Stomach (tissue), 9 donors: ENCODE results near the gene ITGA2. TPM values are rescaled to one million over a fixed set of nuclear protein-coding genes. Genes with fewer than 3 reads are reported as not detected.

Experiments
- DNase-seq, 2 donors: peaks; one replicate each; pipeline versions ENCODE4 v3.0.0 to v3.0.0-alpha.2; 2013 to 2019
- H3K27ac ChIP-seq, 5 donors: fragments of 200-600 bp in 4 of 5; sonication (generic) in 4 of 5; one replicate each; pipeline ENCODE4 v1.5.1; 2013 to 2019; ENCODE audit warnings: mild to moderate bottlenecking in 1 of 5, moderate library complexity in 1 of 5
- H3K27me3 ChIP-seq, 3 donors: fragments of 200-600 bp; sonication (generic); one replicate each; pipeline ENCODE4 v1.5.1; 2017 to 2019; ENCODE audit warnings: mixed run types in 1 of 3
- H3K36me3 ChIP-seq, 4 donors: fragments of 200-600 bp; sonication (generic); 1 replicate in 3 of 4; 2 replicates in 1 of 4; pipeline ENCODE4 v1.5.1; 2016 to 2019
- H3K4me1 ChIP-seq, 4 donors: fragments of 200-600 bp; sonication (generic); one replicate each; pipeline ENCODE4 v1.5.1; 2016 to 2019
- H3K4me3 ChIP-seq, 4 donors: fragments of 200-600 bp; sonication (generic) in 3 of 4; one replicate each; pipeline ENCODE4 v1.5.1; 2016 to 2019; ENCODE audit warnings: mild to moderate bottlenecking in 1 of 4
- H3K9me3 ChIP-seq, 4 donors: fragments of 200-600 bp; sonication (generic); one replicate each; pipeline ENCODE4 v1.5.1; 2016 to 2019
- CTCF ChIP-seq, 7 experiments: fragments of 450-650 bp in 4 of 7; fragments of 200-600 bp in 3 of 7; sonication (generic) in 3 of 7; IDR thresholded peaks; one replicate each; pipeline ENCODE4 v1.5.1; 2016 to 2019; ENCODE audit warnings: antibody characterized with exemption in 7 of 7, control low read depth in 2 of 7, mild to moderate bottlenecking in 1 of 7
- EP300 ChIP-seq: sonication (generic); formaldehyde crosslinking; IDR thresholded peaks from one replicate; pipeline ENCODE4 v1.6.1; 2017; ENCODE audit warnings: antibody characterized with exemption
- POLR2A ChIP-seq, 4 donors: fragments of 450-650 bp; IDR thresholded peaks; one replicate each; pipeline ENCODE4 v1.6.1; 2016; ENCODE audit warnings: antibody characterized with exemption in 4 of 4, control low read depth in 2 of 4, mild to moderate bottlenecking in 1 of 4, moderate library complexity in 1 of 4
- POLR2AphosphoS5 ChIP-seq, 3 donors: sonication (generic); formaldehyde crosslinking; IDR thresholded peaks; one replicate each; pipeline ENCODE4 v1.6.1; 2016; ENCODE audit warnings: antibody characterized with exemption in 3 of 3
- WGBS, 5 donors: extraction: QIAGEN DNeasy Blood & Tissue Kit in 3 of 5; methylation state at CpG; one replicate each; pipeline versions ENCODE4 v1.1.5 to v1.1.7; 2013 to 2018; 5-methylcytosine and 5-hydroxymethylcytosine counted together
- intact Hi-C: fragments of 100-400 bp; cut with DNase I; formaldehyde crosslinking; loops from one replicate; pipeline ENCODE4 v1.15.1; 2023; ENCODE audit warnings: low total_unique reads
- polyA plus RNA-seq, 3 donors: library from polyadenylated mRNA; stranded (reverse); fragments of 200-250 nt; gene quantifications; one replicate each; pipeline ENCODE4 v1.2.3, GENCODE V29; 2013
- total RNA-seq, 5 donors: library from RNA; depleted of rRNA; stranded (reverse); fragments of >200 nt; gene quantifications; one replicate each; pipeline versions ENCODE4 v1.1.0 to v1.2.3, GENCODE V29; 2014 to 2016
- donor health status: healthy with polysubstance abuse.
- donor health status: Bipolar disorder and iron deficiency.
- donor health status: healthy.

Gene ITGA2
- total and polyA plus RNA-seq, 8 donors: 0.58 to 8.3 (median 3.3) TPM

- peaks cover 0 to 4% (median 0%) of the 10 kb centered on the region in 3 donors for H3K27me3 ChIP-seq
- no peak for DNase-seq
- H3K36me3 ChIP-seq: no peaks in the 10 kb centered on the region
- peaks cover 4 to 15% (median 8%) of the 10 kb centered on the region in 4 donors for H3K4me1 ChIP-seq
- intact Hi-C loops: no loop called here
- TF ChIP-seq CTCF (IDR thresholded peaks at IDR 0.05) (no peak), POLR2AphosphoS5 (IDR thresholded peaks at IDR 0.05) (no peak), POLR2A (IDR thresholded peaks at IDR 0.05) (no peak), EP300 (no peak)
- no peak overlapping the region for H3K27ac ChIP-seq
- no peaks in the 10 kb centered on the region for H3K9me3 ChIP-seq
- no peak overlapping the region for H3K4me3 ChIP-seq
- 49 to 67% (median 63%) methylated on average over 3 of the region's 3 CpGs for WGBS, 5 donors
Measured at GRCh38 chr5:52983731-52984636, 5.2 kb upstream of the ITGA2 start.

- intact Hi-C loops: no loop called here
- no peak for DNase-seq
- no peak for TF ChIP-seq POLR2AphosphoS5 (IDR thresholded peaks at IDR 0.05)
- no peak for TF ChIP-seq CTCF (IDR thresholded peaks at IDR 0.05)
- no peak for TF ChIP-seq EP300
- TF ChIP-seq POLR2A (IDR thresholded peaks at IDR 0.05): no peak
- Histone ChIP-seq H3K4me3 (no peak overlapping the region), H3K27me3 (peaks cover 0 to 4% (median 0%) of the 10 kb centered on the region in 3 donors), H3K36me3 (no peaks in the 10 kb centered on the region), H3K27ac (no peak overlapping the region), H3K9me3 (no peaks in the 10 kb centered on the region), H3K4me1 (peaks cover 9 to 26% (median 16%) of the 10 kb centered on the region in 4 donors)
- WGBS, 5 donors: 81 to 90% (median 89%) methylated on average over 3 of the region's 3 CpGs
Measured at GRCh38 chr5:52985306-52985705, 3.8 kb upstream of the ITGA2 start.

GRCh38 chr5:52987711-52988331, 1.3 kb upstream of the ITGA2 start:
- Histone ChIP-seq H3K27ac (peak overlapping the region in 4 of 5 donors; percentile 18 to 81 (median 68)), H3K9me3 (no peaks in the 10 kb centered on the region), H3K27me3 (peaks cover 0 to 4% (median 0%) of the 10 kb centered on the region in 3 donors), H3K36me3 (no peaks in the 10 kb centered on the region), H3K4me1 (peaks cover 9 to 35% (median 19%) of the 10 kb centered on the region in 4 donors), H3K4me3 (no peak overlapping the region)
- peak in 1 of 2 donors; percentile 20 for DNase-seq
- intact Hi-C loops: no loop called here
- 26 to 53% (median 45%) methylated on average over 4 of the region's 4 CpGs for WGBS, 5 donors
- TF ChIP-seq POLR2AphosphoS5 (IDR thresholded peaks at IDR 0.05) (peak in 1 of 3 donors; percentile 15), EP300 (no peak), POLR2A (IDR thresholded peaks at IDR 0.05) (no peak), CTCF (IDR thresholded peaks at IDR 0.05) (no peak)

GRCh38 chr5:52988335-52989024, 672 bp upstream of the ITGA2 start:
- intact Hi-C loops: no loop called here
- H3K4me3 ChIP-seq: peak overlapping the region; percentile 51 to 84 (median 72)
- no peak for TF ChIP-seq EP300
- no peak for TF ChIP-seq CTCF (IDR thresholded peaks at IDR 0.05)
- DNase-seq: no peak
- no peaks in the 10 kb centered on the region for H3K36me3 ChIP-seq
- H3K4me1 ChIP-seq: peaks cover 9 to 35% (median 19%) of the 10 kb centered on the region in 4 donors
- H3K9me3 ChIP-seq: no peaks in the 10 kb centered on the region
- WGBS, 5 donors: 6 to 24% (median 10%) methylated on average over 7 to 16 of the region's 16 CpGs
- peak overlapping the region; percentile 63 to 81 (median 72) for H3K27ac ChIP-seq
- peaks cover 0 to 4% (median 0%) of the 10 kb centered on the region in 3 donors for H3K27me3 ChIP-seq
